Measurements from ENCODE around the gene TAF4B. TPM values are rescaled to one million over a fixed set of nuclear protein-coding genes. Genes with fewer than 3 reads are reported as not detected.

TAF4B gene
- polyA plus RNA-seq, 3 donors = 0.64 to 1.2 (median 0.92) TPM

GRCh38 chr18:26286008-26286407 lies 59.8 kb downstream of the TAF4B start:
- Histone ChIP-seq H3K9me3 (replicated peaks in 1 of 2; ENCODE audit: control insufficient read depth in 1 of 2, insufficient read depth in 1 of 2, low read length in 2 of 2) (no peaks in the 10 kb centered on the region), H3K4me2 (replicated peaks; ENCODE audit: extremely low read depth, low read length, poor library complexity, severe bottlenecking) (no peak overlapping the region), H4K20me1 (ENCODE audit: insufficient read depth, low read length) (no peaks in the 10 kb centered on the region), H3K79me2 (ENCODE audit: insufficient read depth, low read length) (no peaks in the 10 kb centered on the region), H3K4me3 (replicated peaks in 1 of 3; ENCODE audit: low read depth in 2 of 3, low read length in 3 of 3) (no peak overlapping the region), H3K27ac (ENCODE audit: low read depth in 1 of 2, low read length in 2 of 2) (no peak overlapping the region), H3K27me3 (ENCODE audit: control insufficient read depth in 2 of 2, insufficient read depth in 2 of 2, low read length in 2 of 2) (no peaks in the 10 kb centered on the region), H2AFZ (ENCODE audit: insufficient read depth, low read depth, low read length, poor library complexity, severe bottlenecking) (no peak overlapping the region), H3K4me1 (ENCODE audit: control insufficient read depth in 1 of 2, insufficient read depth in 2 of 2, low read length in 2 of 2) (no peaks in the 10 kb centered on the region), H3K36me3 (replicated peaks in 1 of 2; ENCODE audit: control insufficient read depth in 1 of 2, insufficient read depth in 2 of 2, low read length in 2 of 2) (no peaks in the 10 kb centered on the region), H3K9ac (ENCODE audit: insufficient read depth, low read length, poor library complexity, severe bottlenecking) (no peak overlapping the region)
- no peak for DNase-seq
- H3K4me3 Mint-ChIP-seq = no peak overlapping the region
- 67% methylated on average over 1 of the region's 1 CpG for WGBS (ENCODE audit: insufficient coverage)
- H3K27me3 Mint-ChIP-seq (ENCODE audit: low read depth in 3 of 3) = no peaks in the 10 kb centered on the region
- no peaks in the 10 kb centered on the region for H3K4me1 Mint-ChIP-seq
- peaks cover 0 to 4% (median 0%) of the 10 kb centered on the region in 7 donors for H3K9me3 Mint-ChIP-seq
- TF ChIP-seq CTCF (IDR thresholded peaks at IDR 0.05) = no peak
- H3K27ac Mint-ChIP-seq = peak overlapping the region in 1 of 7 donors; percentile 21
- intact Hi-C loops (cut with micrococcal nuclease) = no loop called here
- peaks cover 2 to 9% of the 10 kb centered on the region in 2 donors for H3K36me3 Mint-ChIP-seq

- 100% methylated on average over 2 of the region's 4 CpGs for WGBS (ENCODE audit: insufficient coverage)
- no peaks in the 10 kb centered on the region for H3K27me3 Mint-ChIP-seq (ENCODE audit: low read depth in 3 of 3)
- H3K4me1 Mint-ChIP-seq = no peaks in the 10 kb centered on the region
- Histone ChIP-seq H3K27ac (ENCODE audit: low read depth in 1 of 2, low read length in 2 of 2) (no peak overlapping the region), H3K79me2 (ENCODE audit: insufficient read depth, low read length) (no peaks in the 10 kb centered on the region), H3K27me3 (ENCODE audit: control insufficient read depth in 2 of 2, insufficient read depth in 2 of 2, low read length in 2 of 2) (no peaks in the 10 kb centered on the region), H2AFZ (ENCODE audit: insufficient read depth, low read depth, low read length, poor library complexity, severe bottlenecking) (no peak overlapping the region), H3K4me2 (replicated peaks; ENCODE audit: extremely low read depth, low read length, poor library complexity, severe bottlenecking) (no peak overlapping the region), H3K36me3 (replicated peaks in 1 of 2; ENCODE audit: control insufficient read depth in 1 of 2, insufficient read depth in 2 of 2, low read length in 2 of 2) (no peaks in the 10 kb centered on the region), H3K4me3 (replicated peaks in 1 of 3; ENCODE audit: low read depth in 2 of 3, low read length in 3 of 3) (no peak overlapping the region), H3K9me3 (replicated peaks in 1 of 2; ENCODE audit: control insufficient read depth in 1 of 2, insufficient read depth in 1 of 2, low read length in 2 of 2) (no peaks in the 10 kb centered on the region), H3K4me1 (ENCODE audit: control insufficient read depth in 1 of 2, insufficient read depth in 2 of 2, low read length in 2 of 2) (no peaks in the 10 kb centered on the region), H4K20me1 (ENCODE audit: insufficient read depth, low read length) (no peaks in the 10 kb centered on the region), H3K9ac (ENCODE audit: insufficient read depth, low read length, poor library complexity, severe bottlenecking) (no peak overlapping the region)
- peaks cover 0 to 4% (median 0%) of the 10 kb centered on the region in 7 donors for H3K9me3 Mint-ChIP-seq
- TF ChIP-seq CTCF (IDR thresholded peaks at IDR 0.05) = no peak
- H3K4me3 Mint-ChIP-seq = no peak overlapping the region
- no peak for DNase-seq
- H3K36me3 Mint-ChIP-seq = peaks cover 2 to 7% of the 10 kb centered on the region in 2 donors
- H3K27ac Mint-ChIP-seq = no peak overlapping the region
- intact Hi-C loops (cut with micrococcal nuclease) = no loop called here
Observed at GRCh38 chr18:26287644-26288043, 61.4 kb downstream of the TAF4B start.
